GM06990 (cell line): ENCODE results near the gene GPC6.
"Not testable (repeated sequence)": the region's sequence is repeated elsewhere in the genome, so short reads cannot be mapped to it uniquely, and the experiment has no call there.

Experiments used
- DNase-seq: peaks from one replicate; pipeline ENCODE4 v3.0.0-alpha.2; 2011; ENCODE audit not compliant: insufficient read length; ENCODE audit errors: extremely low read depth
- H3K27me3 ChIP-seq: replicated peaks from 2 replicates; pipeline ENCODE4 v1.6.0; 2011; ENCODE audit warnings: low read length; ENCODE audit not compliant: control insufficient read depth, insufficient read depth
- H3K36me3 ChIP-seq: 2 replicates; pipeline ENCODE4 v1.5.1; 2011; ENCODE audit warnings: low read length; ENCODE audit not compliant: control insufficient read depth, insufficient read depth
- H3K4me3 ChIP-seq: replicated peaks from 2 replicates; pipeline ENCODE4 v1.5.1; 2011; ENCODE audit warnings: low read depth, mild to moderate bottlenecking, control low read depth, low read length
- CTCF ChIP-seq: IDR thresholded peaks from 2 replicates; pipeline ENCODE4 v1.5.1; 2011; ENCODE audit warnings: low read length, control low read depth, mild to moderate bottlenecking, inconsistent platforms; ENCODE audit not compliant: insufficient read depth, poor library complexity, severe bottlenecking

GPC6 gene

GRCh38 chr13:94335761-94336526 is 1109.3 kb downstream of the GPC6 start:
- no peak for DNase-seq
- H3K4me3 ChIP-seq: no peak overlapping the region
- H3K27me3 ChIP-seq: no peaks in the 10 kb centered on the region
- no peak for TF ChIP-seq CTCF
- H3K36me3 ChIP-seq: no peaks in the 10 kb centered on the region

GRCh38 chr13:94339116-94339687 is 1112.6 kb downstream of the GPC6 start:
- H3K27me3 ChIP-seq: no peaks in the 10 kb centered on the region
- DNase-seq: no peak
- TF ChIP-seq CTCF: no peak
- no peaks in the 10 kb centered on the region for H3K36me3 ChIP-seq
- H3K4me3 ChIP-seq: no peak overlapping the region

- TF ChIP-seq CTCF: no peak
Measured at GRCh38 chr13:94342436-94343242, 1116.0 kb downstream of the GPC6 start.

GRCh38 chr13:94343243-94343585 is 1116.6 kb downstream of the GPC6 start:
- TF ChIP-seq CTCF: no peak
- Histone ChIP-seq H3K36me3 (no peaks in the 10 kb centered on the region), H3K4me3 (no peak overlapping the region), H3K27me3 (no peaks in the 10 kb centered on the region)
- no peak for DNase-seq

More at GRCh38 chr13:94342436-94343242, 1116.0 kb downstream of the GPC6 start:
- Histone ChIP-seq H3K27me3 (no peaks in the 10 kb centered on the region), H3K36me3 (no peaks in the 10 kb centered on the region), H3K4me3 (no peak overlapping the region)
- DNase-seq: no peak

- H3K36me3 ChIP-seq, H3K27me3 ChIP-seq, H3K4me3 ChIP-seq, DNase-seq: not testable (repeated sequence)
Measured at GRCh38 chr13:94343687-94344086, 1117.1 kb downstream of the GPC6 start.

- no peak for DNase-seq
- no peak for TF ChIP-seq CTCF
- Histone ChIP-seq H3K4me3 (no peak overlapping the region), H3K36me3 (no peaks in the 10 kb centered on the region), H3K27me3 (no peaks in the 10 kb centered on the region)
Measured at GRCh38 chr13:94344126-94344818, 1117.7 kb downstream of the GPC6 start.
